Neural crest cell (in vitro differentiated cells): ENCODE measurements around the gene PXMP4. TPM values are rescaled to one million over a fixed set of nuclear protein-coding genes. Genes with fewer than 3 reads are reported as not detected.
A peak's percentile ranks its signal among the peaks of the same experiment; 100 is the strongest.

ENCODE experiments used
- DNase-seq: peaks from one replicate; pipeline ENCODE4 v3.0.0; 2021; ENCODE audit warnings: low read depth, mixed read lengths, low spot score
- H3K27ac Mint-ChIP-seq: one replicate; pipeline ENCODE4 v1.8.0; 2021; ENCODE audit warnings: mild to moderate bottlenecking, mixed read lengths; ENCODE audit not compliant: unreplicated experiment
- H3K27me3 Mint-ChIP-seq: 2 replicates; pipeline ENCODE4 v1.8.0; 2021; ENCODE audit warnings: low read depth, mild to moderate bottlenecking, mixed read lengths
- H3K36me3 Mint-ChIP-seq: 2 replicates; pipeline ENCODE4 v1.8.0; 2021; ENCODE audit warnings: low read depth, mild to moderate bottlenecking, mixed read lengths
- H3K4me1 Mint-ChIP-seq: 2 replicates; pipeline ENCODE4 v1.8.0; 2021; ENCODE audit warnings: mixed read lengths
- H3K4me3 Mint-ChIP-seq: one replicate; pipeline ENCODE4 v1.8.0; 2021; ENCODE audit warnings: mild to moderate bottlenecking, mixed read lengths
- H3K9me3 Mint-ChIP-seq: 2 replicates; pipeline ENCODE4 v1.8.0; 2021; ENCODE audit warnings: mixed read lengths
- total RNA-seq: library from RNA; stranded (reverse); gene quantifications from 2 replicates; pipeline ENCODE4 v1.2.1, GENCODE V29; 2021
- TF ChIP-seq, protein P1 (sequence below): fragments of 200-600 bp; sonication (generic); conservative IDR thresholded peaks from 2 replicates; pipeline ENCODE4 v1.5.0; 2021; ENCODE audit warnings: antibody characterized with exemption, mild to moderate bottlenecking

The PXMP4 gene
- total RNA-seq, 1 donor from 2014 or later = 5.2 TPM

DNA sequence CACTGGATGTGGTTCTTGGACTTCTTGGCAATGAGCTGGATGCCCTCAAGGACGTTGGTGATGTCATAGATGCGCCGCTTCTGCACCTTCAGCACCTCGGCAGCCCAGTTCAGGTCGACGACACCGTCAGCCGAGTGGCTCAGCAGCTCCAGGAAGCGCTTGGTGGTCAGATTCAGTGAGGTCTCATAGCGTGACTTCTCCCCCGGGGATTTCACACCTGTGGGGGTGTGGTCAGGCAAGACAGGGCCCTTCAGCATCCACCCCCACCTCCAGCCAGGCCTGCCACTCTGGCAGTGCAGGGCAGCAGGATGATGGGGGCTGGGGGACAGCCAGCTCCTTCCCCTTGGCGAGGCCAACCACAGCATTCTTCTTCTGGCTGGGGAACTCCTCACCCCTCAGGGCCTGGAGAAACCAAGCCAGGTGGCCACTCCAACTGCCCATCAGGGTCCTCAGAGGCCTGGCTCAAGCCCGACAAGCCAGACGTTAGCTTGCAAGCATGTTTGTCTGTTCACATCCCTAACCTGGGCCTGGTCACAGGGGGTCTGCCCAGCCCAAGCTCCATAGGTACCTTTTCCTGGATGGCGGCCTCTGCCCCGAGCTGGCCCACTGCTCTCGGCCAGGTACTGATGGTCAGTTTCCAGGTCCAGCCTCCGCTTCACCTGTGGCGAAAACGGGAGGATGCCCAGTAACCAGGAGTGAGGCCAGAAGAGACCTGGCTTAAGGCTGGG, 40.2 kb downstream of the PXMP4 start:
- no peak for DNase-seq
- H3K36me3 Mint-ChIP-seq = peaks cover 7% of the 10 kb centered on the region
- no peaks in the 10 kb centered on the region for H3K9me3 Mint-ChIP-seq
- peaks cover 51% of the 10 kb centered on the region for H3K4me1 Mint-ChIP-seq
- H3K27ac Mint-ChIP-seq = no peak overlapping the region
- TF ChIP-seq, protein P1, sequence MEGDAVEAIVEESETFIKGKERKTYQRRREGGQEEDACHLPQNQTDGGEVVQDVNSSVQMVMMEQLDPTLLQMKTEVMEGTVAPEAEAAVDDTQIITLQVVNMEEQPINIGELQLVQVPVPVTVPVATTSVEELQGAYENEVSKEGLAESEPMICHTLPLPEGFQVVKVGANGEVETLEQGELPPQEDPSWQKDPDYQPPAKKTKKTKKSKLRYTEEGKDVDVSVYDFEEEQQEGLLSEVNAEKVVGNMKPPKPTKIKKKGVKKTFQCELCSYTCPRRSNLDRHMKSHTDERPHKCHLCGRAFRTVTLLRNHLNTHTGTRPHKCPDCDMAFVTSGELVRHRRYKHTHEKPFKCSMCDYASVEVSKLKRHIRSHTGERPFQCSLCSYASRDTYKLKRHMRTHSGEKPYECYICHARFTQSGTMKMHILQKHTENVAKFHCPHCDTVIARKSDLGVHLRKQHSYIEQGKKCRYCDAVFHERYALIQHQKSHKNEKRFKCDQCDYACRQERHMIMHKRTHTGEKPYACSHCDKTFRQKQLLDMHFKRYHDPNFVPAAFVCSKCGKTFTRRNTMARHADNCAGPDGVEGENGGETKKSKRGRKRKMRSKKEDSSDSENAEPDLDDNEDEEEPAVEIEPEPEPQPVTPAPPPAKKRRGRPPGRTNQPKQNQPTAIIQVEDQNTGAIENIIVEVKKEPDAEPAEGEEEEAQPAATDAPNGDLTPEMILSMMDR = no peak
- H3K27me3 Mint-ChIP-seq = peaks cover 3% of the 10 kb centered on the region
- H3K4me3 Mint-ChIP-seq = peak overlapping the region; percentile 20

DNA sequence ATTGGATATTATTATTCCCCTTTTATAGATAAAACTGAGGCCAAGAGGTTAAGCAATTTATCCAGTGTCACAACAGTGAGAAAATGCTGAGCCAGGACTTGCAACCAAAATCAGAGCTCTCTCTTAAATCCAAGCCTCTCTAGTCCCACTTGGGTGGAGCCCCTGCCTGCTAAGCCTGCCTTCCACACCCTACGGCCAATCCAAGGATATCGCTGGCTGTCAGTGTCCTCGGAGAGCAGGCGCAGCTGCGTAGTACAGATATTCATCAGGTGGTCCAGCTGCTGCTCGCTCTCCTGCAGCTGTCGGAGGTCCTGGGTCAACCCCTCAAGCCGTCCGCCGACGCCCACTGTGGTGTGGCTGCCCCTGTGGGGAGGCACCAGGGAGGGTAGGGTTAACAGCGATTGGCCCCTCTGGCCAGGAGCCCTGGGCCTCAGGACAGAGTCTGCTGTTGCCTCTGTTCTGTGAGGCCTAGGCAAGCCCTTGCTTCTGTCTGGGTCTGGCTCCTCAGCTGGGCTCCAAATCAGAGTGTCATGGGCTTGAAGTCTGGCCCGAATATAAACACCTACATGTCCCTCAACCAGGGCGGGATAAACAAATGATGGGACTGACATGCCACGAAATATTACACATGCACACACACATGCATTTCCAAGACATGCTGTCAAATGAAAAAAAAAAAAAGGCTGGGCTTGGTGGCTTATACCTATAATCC, 42.0 kb downstream of the PXMP4 start:
- Mint-ChIP-seq H3K36me3 (peaks cover 7% of the 10 kb centered on the region), H3K4me1 (peaks cover 54% of the 10 kb centered on the region), H3K27me3 (peaks cover 5% of the 10 kb centered on the region), H3K4me3 (peak overlapping the region; percentile 79), H3K27ac (no peak overlapping the region), H3K9me3 (no peaks in the 10 kb centered on the region)
- no peak for DNase-seq
- TF ChIP-seq, protein P1 = no peak

DNA sequence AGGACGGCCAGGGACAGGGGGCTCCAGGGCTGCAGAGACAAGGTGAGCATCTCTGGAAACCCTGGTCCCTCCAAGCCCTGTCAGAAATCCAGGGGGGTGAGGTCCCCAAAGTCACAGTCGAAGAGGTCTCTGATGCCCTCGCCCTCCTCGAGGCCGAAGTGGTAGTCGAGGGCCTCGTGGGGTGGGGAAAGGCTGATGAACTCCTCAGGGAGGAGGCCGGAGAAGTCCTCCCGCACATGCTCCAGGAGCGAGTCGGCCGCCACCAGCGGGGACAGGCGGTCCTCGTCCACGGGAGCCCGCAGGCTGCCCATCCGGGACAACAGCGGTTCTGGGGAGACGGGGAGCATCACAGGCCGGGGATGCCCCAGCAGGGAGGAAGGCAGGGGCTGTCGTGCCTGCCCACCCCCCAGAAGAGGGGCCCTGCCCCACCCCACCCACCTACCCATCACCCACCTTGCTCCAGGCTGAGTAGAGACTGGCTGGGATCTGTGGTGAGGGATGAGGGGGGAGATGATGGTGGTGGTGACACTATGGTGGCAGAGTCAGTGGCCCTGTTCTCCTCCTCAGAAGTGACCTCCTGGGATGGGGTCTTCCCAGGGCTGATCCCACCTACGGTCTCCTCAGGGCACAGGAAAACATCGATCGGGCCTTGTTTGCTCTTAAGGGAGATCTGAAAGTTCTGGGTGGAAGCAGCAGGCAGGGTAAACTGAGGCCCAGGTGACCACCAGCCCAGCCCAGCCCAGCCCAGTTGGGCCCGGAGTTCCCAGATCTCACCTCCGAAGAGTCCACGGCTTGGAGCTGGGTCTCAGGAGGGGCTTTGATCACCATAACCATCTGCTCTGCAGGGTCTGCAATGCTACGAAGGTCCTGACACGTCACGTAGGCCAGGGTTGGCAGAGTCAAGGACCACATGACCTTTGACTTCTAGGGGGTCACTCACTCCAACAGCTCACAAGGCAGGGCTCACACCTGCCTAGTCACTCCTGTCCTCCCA, 43.2 kb downstream of the PXMP4 start:
- peaks cover 53% of the 10 kb centered on the region for H3K4me1 Mint-ChIP-seq
- TF ChIP-seq, protein P1 = no peak
- peaks cover 10% of the 10 kb centered on the region for H3K27me3 Mint-ChIP-seq
- DNase-seq = no peak
- H3K9me3 Mint-ChIP-seq = no peaks in the 10 kb centered on the region
- H3K27ac Mint-ChIP-seq = no peak overlapping the region
- H3K4me3 Mint-ChIP-seq = peak overlapping the region; percentile 83
- H3K36me3 Mint-ChIP-seq = peaks cover 7% of the 10 kb centered on the region

DNA sequence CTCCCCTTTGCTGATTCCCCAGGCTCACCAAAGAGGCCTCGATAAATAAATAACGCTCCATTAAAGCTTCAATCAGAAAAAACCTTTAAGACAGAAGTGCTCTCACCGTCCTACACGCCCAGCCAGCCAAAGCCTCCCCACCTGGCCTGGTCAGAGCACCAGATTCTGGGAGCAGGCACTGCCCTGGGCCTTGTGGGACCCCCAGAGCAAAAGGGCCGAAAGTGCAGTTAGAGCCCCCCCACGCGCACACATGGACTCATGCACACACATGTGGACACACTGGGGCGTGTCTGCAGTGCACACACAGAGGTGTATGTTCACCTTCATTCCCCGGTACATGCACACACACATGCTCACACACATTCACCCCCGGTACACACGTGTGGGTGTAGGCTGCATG, 44.0 kb downstream of the PXMP4 start:
- Mint-ChIP-seq H3K9me3 (no peaks in the 10 kb centered on the region), H3K27me3 (peaks cover 10% of the 10 kb centered on the region), H3K27ac (no peak overlapping the region), H3K4me1 (peaks cover 50% of the 10 kb centered on the region), H3K4me3 (peak overlapping the region; percentile 83), H3K36me3 (peaks cover 7% of the 10 kb centered on the region)
- DNase-seq = no peak
- TF ChIP-seq, protein P1 = no peak
